ENCODE measurements around the gene C11orf21. TPM values are rescaled to one million over a fixed set of nuclear protein-coding genes. Genes with fewer than 3 reads are reported as not detected.
"Not testable (repeated sequence)": the region's sequence is repeated elsewhere in the genome, so short reads cannot be mapped to it uniquely, and the experiment has no call there.

C11orf21 gene
- 1 to 10 TPM in 2 of 4 donors, under 1 TPM in 2; 0.34 to 1.3 (median 0.80) TPM for polyA plus RNA-seq (ENCODE audit: insufficient read length in 4 of 4)

- no peak for DNase-seq (ENCODE audit: low read depth in 4 of 4, low spot score in 3 of 4)
Observed at GRCh38 chr11:2301631-2302305, at the start of gene C11orf21, which contains the start of gene TSPAN32. Gene C11orf21, minus strand, starts transcription at chr11:2301918. Its CDS starts 110 bp downstream, at chr11:2301808. Gene TSPAN32, plus strand, starts transcription at chr11:2302013. Its CDS starts 137 bp downstream, at chr11:2302150.

- DNase-seq (ENCODE audit: low read depth in 4 of 4, low spot score in 3 of 4): no peak
Observed at GRCh38 chr11:2348986-2349385, 47.3 kb upstream of the C11orf21 start.

GRCh38 chr11:2347308-2347830, 45.7 kb upstream of the C11orf21 start:
- DNase-seq (ENCODE audit: low read depth in 4 of 4, low spot score in 3 of 4): no peak

- no peak for DNase-seq (ENCODE audit: low read depth in 4 of 4, low spot score in 3 of 4)
Observed at GRCh38 chr11:2346586-2347307, 45.0 kb upstream of the C11orf21 start.

GRCh38 chr11:2346014-2346413, 44.3 kb upstream of the C11orf21 start:
- DNase-seq (ENCODE audit: low read depth in 4 of 4, low spot score in 3 of 4): no peak

GRCh38 chr11:2345050-2345449, 43.3 kb upstream of the C11orf21 start:
- DNase-seq (ENCODE audit: low read depth in 4 of 4, low spot score in 3 of 4): no peak

- DNase-seq (ENCODE audit: low read depth in 4 of 4, low spot score in 3 of 4): no peak
Observed at GRCh38 chr11:2343502-2343901, 41.8 kb upstream of the C11orf21 start.

- DNase-seq (ENCODE audit: low read depth in 4 of 4, low spot score in 3 of 4): no peak
Observed at GRCh38 chr11:2342981-2343380, 41.3 kb upstream of the C11orf21 start.

- no peak for DNase-seq (ENCODE audit: low read depth in 4 of 4, low spot score in 3 of 4)
Observed at GRCh38 chr11:2342557-2342956, 40.8 kb upstream of the C11orf21 start.

GRCh38 chr11:2338760-2339159, 37.0 kb upstream of the C11orf21 start:
- DNase-seq (ENCODE audit: low read depth in 4 of 4, low spot score in 3 of 4): not testable (repeated sequence)

GRCh38 chr11:2335286-2335685, 33.6 kb upstream of the C11orf21 start:
- DNase-seq (ENCODE audit: low read depth in 4 of 4, low spot score in 3 of 4): not testable (repeated sequence)

- not testable (repeated sequence) for DNase-seq (ENCODE audit: low read depth in 4 of 4, low spot score in 3 of 4)
Observed at GRCh38 chr11:2333486-2334205, 31.9 kb upstream of the C11orf21 start.

- not testable (repeated sequence) for DNase-seq (ENCODE audit: low read depth in 4 of 4, low spot score in 3 of 4)
Observed at GRCh38 chr11:2332569-2332968, 30.9 kb upstream of the C11orf21 start.

GRCh38 chr11:2331404-2331803, 29.7 kb upstream of the C11orf21 start:
- DNase-seq (ENCODE audit: low read depth in 4 of 4, low spot score in 3 of 4): no peak

GRCh38 chr11:2330696-2331095, 29.0 kb upstream of the C11orf21 start:
- DNase-seq (ENCODE audit: low read depth in 4 of 4, low spot score in 3 of 4): no peak

- DNase-seq (ENCODE audit: low read depth in 4 of 4, low spot score in 3 of 4): no peak
Observed at GRCh38 chr11:2329551-2329950, 27.8 kb upstream of the C11orf21 start.

- no peak for DNase-seq (ENCODE audit: low read depth in 4 of 4, low spot score in 3 of 4)
Observed at GRCh38 chr11:2328656-2329354, 27.1 kb upstream of the C11orf21 start.

- DNase-seq (ENCODE audit: low read depth in 4 of 4, low spot score in 3 of 4): no peak
Observed at GRCh38 chr11:2328021-2328420, 26.3 kb upstream of the C11orf21 start.

GRCh38 chr11:2327032-2327431, 25.3 kb upstream of the C11orf21 start:
- DNase-seq (ENCODE audit: low read depth in 4 of 4, low spot score in 3 of 4): no peak

GRCh38 chr11:2325719-2326118, 24.0 kb upstream of the C11orf21 start:
- DNase-seq (ENCODE audit: low read depth in 4 of 4, low spot score in 3 of 4): no peak
